ENCODE measurements around the gene IER3. TPM values are rescaled to one million over a fixed set of nuclear protein-coding genes. Genes with fewer than 3 reads are reported as not detected.

IER3 gene
- total and polyA plus RNA-seq, 2 of the 8 experiments (the other 6 are each of a cell fraction or from before 2014, with no cell fraction given): 11.9 to 26.5 TPM

DNA sequence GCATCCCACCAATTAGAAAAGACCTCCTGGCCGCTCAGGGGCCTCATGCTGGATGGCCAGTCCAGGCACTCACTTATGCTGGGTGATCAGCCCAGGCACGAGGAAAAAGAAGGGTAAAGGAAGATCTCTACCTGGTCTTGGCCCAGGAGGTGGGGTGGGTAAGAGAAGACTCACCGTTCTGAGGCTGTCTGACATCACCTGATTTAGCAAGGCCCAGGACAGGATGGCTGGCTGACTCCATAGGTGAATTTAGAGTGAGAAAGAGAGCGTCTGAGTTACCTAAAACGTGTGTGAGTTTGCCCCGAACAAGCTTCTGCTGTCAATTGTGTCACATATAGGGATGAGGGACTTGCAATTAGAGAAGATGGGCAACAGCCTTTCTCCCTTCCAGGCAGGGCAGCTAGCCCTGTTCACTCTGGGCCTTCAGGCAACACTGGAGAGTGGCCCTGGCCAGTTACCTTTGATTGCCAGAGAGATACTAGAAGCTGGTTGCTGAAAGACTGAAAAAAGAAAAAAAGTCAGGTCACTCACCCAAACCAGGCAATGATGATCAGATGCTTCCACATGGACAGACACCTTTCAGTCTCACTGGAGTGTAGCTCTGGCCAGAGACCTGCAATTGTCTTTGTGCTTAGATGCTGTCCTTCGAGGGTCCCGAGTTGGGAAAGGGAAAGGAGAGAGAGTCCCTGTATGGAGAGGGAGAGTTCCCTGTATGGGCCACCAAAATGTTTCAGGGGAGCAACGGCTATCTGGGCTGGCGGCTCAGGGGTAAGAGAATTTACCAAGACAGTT lies 35.7 kb upstream of the IER3 start (continued):
- TF ChIP-seq, protein P1, sequence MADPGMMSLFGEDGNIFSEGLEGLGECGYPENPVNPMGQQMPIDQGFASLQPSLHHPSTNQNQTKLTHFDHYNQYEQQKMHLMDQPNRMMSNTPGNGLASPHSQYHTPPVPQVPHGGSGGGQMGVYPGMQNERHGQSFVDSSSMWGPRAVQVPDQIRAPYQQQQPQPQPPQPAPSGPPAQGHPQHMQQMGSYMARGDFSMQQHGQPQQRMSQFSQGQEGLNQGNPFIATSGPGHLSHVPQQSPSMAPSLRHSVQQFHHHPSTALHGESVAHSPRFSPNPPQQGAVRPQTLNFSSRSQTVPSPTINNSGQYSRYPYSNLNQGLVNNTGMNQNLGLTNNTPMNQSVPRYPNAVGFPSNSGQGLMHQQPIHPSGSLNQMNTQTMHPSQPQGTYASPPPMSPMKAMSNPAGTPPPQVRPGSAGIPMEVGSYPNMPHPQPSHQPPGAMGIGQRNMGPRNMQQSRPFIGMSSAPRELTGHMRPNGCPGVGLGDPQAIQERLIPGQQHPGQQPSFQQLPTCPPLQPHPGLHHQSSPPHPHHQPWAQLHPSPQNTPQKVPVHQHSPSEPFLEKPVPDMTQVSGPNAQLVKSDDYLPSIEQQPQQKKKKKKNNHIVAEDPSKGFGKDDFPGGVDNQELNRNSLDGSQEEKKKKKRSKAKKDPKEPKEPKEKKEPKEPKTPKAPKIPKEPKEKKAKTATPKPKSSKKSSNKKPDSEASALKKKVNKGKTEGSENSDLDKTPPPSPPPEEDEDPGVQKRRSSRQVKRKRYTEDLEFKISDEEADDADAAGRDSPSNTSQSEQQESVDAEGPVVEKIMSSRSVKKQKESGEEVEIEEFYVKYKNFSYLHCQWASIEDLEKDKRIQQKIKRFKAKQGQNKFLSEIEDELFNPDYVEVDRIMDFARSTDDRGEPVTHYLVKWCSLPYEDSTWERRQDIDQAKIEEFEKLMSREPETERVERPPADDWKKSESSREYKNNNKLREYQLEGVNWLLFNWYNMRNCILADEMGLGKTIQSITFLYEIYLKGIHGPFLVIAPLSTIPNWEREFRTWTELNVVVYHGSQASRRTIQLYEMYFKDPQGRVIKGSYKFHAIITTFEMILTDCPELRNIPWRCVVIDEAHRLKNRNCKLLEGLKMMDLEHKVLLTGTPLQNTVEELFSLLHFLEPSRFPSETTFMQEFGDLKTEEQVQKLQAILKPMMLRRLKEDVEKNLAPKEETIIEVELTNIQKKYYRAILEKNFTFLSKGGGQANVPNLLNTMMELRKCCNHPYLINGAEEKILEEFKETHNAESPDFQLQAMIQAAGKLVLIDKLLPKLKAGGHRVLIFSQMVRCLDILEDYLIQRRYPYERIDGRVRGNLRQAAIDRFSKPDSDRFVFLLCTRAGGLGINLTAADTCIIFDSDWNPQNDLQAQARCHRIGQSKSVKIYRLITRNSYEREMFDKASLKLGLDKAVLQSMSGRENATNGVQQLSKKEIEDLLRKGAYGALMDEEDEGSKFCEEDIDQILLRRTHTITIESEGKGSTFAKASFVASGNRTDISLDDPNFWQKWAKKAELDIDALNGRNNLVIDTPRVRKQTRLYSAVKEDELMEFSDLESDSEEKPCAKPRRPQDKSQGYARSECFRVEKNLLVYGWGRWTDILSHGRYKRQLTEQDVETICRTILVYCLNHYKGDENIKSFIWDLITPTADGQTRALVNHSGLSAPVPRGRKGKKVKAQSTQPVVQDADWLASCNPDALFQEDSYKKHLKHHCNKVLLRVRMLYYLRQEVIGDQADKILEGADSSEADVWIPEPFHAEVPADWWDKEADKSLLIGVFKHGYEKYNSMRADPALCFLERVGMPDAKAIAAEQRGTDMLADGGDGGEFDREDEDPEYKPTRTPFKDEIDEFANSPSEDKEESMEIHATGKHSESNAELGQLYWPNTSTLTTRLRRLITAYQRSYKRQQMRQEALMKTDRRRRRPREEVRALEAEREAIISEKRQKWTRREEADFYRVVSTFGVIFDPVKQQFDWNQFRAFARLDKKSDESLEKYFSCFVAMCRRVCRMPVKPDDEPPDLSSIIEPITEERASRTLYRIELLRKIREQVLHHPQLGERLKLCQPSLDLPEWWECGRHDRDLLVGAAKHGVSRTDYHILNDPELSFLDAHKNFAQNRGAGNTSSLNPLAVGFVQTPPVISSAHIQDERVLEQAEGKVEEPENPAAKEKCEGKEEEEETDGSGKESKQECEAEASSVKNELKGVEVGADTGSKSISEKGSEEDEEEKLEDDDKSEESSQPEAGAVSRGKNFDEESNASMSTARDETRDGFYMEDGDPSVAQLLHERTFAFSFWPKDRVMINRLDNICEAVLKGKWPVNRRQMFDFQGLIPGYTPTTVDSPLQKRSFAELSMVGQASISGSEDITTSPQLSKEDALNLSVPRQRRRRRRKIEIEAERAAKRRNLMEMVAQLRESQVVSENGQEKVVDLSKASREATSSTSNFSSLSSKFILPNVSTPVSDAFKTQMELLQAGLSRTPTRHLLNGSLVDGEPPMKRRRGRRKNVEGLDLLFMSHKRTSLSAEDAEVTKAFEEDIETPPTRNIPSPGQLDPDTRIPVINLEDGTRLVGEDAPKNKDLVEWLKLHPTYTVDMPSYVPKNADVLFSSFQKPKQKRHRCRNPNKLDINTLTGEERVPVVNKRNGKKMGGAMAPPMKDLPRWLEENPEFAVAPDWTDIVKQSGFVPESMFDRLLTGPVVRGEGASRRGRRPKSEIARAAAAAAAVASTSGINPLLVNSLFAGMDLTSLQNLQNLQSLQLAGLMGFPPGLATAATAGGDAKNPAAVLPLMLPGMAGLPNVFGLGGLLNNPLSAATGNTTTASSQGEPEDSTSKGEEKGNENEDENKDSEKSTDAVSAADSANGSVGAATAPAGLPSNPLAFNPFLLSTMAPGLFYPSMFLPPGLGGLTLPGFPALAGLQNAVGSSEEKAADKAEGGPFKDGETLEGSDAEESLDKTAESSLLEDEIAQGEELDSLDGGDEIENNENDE (IDR thresholded peaks at IDR 0.05; ENCODE audit: insufficient replicate concordance, low read length): no peak
- TF ChIP-seq EP300 (IDR thresholded peaks at IDR 0.05; ENCODE audit: borderline replicate concordance in 1 of 2, low read depth in 2 of 2, low read length in 2 of 2): no peak
- no peak for TF ChIP-seq RXRA (IDR thresholded peaks at IDR 0.05; ENCODE audit: insufficient read depth, low read depth, low read length)
- TF ChIP-seq RAD21 (IDR thresholded peaks at IDR 0.05 in 1 of 2, conservative IDR thresholded peaks at IDR 0.05 in 1 of 2; ENCODE audit: low read depth in 2 of 2, low read length in 2 of 2): no peak
- TF ChIP-seq, protein P2, sequence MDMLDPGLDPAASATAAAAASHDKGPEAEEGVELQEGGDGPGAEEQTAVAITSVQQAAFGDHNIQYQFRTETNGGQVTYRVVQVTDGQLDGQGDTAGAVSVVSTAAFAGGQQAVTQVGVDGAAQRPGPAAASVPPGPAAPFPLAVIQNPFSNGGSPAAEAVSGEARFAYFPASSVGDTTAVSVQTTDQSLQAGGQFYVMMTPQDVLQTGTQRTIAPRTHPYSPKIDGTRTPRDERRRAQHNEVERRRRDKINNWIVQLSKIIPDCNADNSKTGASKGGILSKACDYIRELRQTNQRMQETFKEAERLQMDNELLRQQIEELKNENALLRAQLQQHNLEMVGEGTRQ (IDR thresholded peaks at IDR 0.05; ENCODE audit: low read length): no peak
- TF ChIP-seq TAF1 (IDR thresholded peaks at IDR 0.05; ENCODE audit: low read depth, low read length): no peak
- no peak for TF ChIP-seq NANOG (IDR thresholded peaks at IDR 0.05; ENCODE audit: insufficient read depth, low read depth, low read length, poor library complexity, severe bottlenecking)
- no peak for TF ChIP-seq CHD2 (IDR thresholded peaks at IDR 0.05; ENCODE audit: low read length)
